GM18867 (cell line): ENCODE data around the gene RITA1.

Experiments used
- ATAC-seq: cut with Tn5 transposase; IDR thresholded peaks from one replicate; pipeline ENCODE4 v1.9.1; 2021; ENCODE audit warnings: mild to moderate bottlenecking, moderate library complexity; ENCODE audit not compliant: unreplicated experiment

RITA1 gene

DNA sequence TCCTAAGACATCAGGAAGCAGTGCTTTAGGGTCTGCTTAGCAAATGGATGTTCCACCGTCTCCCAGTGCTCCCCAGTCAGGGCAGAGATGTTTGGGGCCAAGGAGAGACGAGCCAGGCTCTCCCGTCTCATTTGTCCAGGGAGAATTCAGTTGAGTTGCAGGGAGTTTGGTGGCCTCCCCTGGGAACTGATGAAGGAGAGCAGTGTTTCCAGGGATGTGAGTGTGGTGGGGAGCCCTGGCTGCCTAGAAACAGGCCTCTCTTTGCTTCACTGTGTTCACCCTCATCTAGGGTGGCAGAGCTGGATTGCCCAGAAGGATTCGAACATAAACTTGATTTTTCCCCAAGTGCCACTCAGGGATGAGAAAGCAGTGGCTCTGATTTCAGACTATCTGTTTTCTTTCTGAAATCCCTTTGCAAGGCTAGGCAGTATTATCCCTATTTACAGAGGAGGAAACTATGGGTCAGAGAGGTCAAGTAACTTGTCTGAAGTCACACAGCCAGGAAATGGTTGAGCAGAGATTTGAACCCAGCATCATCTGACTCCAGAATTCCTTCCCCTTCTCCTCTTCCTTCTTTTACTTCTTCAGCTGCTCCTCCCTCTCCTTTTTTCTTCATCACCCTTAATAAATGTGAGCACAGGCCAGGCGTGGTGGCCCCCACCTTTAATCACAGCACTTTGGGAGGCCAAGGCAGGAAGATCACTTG is 42.3 kb downstream of the RITA1 start:
- no peak for ATAC-seq

DNA sequence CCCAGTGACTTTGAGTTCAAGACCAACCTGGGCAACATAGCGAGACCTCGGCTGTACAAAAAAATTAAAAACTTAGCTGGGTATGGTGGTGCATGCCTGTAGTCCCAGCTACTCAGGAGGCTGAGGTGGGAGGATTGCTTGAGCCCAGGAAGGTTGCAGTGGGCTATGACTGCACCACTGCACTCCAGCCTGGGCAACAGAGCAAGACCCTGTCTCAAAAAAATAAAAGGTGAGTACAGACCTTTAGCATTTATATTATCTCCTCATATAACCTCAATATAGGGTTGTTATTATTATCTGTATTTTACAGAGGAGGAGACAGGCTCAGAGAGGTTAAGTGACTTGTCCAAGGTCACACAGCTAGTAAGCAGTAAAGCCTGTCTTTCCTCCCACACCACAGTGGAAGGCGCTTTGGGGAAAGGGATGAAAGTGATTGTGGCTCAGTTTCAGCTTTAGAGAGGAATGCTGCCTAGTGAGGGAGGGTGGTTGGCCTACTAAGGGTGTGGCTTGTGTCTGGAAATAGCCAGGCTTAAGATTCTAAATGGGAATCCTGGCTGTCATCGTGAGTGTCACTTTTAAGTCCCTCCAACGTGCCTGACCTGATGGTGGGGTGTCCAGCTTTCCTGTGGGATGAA is 43.0 kb downstream of the RITA1 start:
- no peak for ATAC-seq

DNA sequence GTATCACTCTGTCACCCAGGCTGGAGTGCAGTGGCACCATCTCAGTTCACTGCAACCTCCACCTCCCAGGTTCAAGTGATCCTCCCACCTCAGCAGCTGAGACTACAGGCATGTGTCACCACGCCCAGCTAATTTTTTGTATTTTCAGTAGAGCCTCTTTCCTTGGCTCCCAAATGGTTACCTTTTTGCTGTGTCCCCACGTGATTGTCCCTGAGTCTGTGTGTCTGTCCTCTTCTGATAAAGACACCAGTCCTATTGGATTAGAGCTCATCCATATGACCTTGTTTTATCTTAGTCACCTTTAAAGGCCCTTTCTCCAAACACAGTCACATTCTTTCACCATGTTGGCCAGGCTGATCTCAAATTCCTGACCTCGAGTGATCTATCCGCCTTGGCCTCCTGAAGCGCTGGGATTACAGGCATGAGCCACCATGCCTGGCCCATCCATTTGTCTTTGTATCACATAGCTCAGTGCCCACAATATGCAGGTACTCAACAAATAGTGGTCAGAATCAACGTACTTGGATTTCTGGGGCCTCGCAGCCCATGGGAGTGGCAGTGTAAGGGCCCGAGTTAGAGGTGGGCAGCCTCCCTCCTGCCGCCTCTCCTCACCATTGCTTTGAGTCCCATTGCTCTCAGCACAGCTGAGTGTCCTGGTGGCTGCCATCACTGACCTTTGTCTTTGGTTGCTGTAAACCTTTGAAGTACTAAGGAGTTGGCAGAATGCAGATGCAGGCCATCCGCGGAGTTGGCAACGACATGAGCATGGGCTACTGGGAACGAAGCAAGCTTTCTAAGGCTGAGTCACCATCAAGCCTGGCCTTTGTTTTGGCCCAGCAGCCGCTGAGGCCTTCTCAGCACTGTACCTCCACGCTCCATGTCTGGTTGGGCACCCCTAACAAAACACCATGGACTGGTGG is 45.1 kb downstream of the RITA1 start:
- peak; percentile 6 for ATAC-seq

DNA sequence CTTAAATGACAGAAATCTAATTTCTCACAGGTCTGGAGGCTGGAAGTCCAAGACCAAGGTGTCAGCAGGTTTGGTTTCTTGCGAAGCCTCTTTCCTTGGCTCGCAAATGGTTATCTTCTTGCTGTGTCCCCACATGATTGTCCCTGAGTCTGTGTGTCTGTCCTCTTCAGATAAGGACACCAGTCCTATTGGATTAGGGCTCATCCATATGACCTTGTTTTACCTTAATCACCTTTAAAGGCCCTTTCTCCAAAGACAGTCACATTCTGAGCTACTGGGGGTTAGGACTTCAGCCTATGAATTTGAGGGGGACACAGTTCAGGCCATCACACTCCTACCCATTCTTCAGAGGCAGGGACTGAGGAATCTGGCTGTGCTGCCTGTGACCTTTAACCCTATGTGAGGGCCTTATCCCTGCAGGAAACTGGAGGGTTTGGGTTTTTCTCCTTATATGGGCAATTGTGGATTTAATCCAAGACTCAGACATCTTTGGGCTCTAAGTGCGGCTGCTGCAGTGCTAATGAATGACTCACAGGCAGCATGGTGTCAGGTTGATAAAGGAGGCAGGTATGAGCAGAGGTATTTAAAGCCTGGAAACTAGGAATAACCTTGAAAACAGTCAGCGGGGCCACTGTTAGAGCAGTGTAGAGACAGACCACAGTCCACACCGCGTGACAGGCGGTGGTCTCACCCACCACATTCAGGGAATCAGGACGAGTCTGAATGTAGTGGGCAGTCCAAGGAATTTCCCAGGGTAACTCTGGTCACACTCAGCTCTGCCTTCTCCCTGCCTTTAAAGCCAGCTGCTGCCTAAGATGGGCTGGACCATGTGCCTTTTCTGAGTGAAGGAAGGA is 45.9 kb downstream of the RITA1 start:
- ATAC-seq, result no peak

DNA sequence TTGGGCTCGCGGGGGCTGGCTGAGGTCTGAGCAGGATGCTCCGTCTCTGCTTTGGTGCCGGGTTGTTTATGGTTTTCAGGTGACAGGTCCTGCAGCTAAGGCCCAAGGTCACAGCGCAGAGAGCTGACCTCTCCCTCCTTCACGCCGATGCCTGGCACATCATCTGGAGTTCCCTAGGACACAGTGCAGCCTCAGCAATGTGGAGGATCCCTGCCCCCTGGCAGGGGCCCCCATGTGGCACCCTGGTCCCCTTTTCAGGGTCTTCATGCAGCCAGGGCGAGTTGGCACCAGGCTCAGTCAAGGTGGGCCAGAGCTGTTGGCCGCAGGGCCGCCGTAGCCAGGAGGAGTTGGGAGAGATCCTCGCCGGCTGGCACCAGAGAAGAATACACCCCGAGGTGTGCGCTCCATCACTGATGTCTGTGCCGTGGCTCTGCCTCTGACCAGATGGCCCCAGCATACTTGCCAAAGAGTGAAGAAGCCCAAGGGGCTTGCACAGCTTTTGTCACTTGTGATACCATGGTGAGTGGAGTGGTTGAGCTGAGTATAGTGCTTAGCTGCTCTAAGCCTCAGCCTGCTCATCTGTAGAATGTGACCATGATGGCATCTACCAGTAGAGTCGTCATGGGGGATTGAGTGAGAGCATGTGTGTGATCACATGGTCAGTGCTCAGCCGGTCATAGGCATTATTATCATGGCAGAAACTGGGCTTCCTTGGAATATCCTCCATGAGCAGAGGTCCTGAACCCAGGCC is 46.7 kb downstream of the RITA1 start:
- ATAC-seq, result no peak

DNA sequence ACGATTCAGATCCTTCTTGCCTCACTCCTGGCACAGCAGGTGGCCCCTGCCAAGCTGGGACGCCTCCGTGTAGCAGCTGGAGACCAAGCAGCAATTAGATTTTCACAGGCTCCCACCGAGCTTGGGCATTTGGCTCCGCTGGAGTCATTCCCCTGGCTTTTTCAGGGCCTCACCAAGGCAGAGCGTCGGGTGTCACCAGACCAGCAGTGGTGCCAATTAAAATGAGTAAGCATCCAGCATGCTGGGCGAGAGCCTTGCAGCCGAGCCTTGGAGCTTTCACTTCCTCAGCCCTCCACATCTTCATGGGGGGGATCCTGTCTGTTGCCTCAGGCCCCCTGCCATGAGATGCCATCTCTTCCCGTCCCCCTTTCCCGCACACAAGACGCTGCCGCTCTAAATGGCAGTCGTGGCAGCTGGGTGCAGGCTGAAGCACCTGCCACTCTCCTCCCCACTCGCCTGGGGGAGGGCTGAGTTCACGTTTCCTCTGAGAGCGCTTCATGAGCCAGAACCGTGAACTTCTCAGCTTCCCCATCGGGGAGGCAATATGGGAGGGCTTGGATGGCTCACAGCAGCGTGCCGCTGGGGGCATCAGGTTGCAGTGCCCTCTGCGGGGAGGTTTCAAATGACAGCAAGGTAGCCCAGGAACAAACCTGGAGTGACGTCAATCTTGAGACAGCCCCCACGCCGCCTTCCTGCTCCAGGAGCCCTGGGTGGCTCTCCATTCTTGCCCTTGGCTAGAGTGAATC is 47.5 kb downstream of the RITA1 start:
- peak; percentile 74 for ATAC-seq

DNA sequence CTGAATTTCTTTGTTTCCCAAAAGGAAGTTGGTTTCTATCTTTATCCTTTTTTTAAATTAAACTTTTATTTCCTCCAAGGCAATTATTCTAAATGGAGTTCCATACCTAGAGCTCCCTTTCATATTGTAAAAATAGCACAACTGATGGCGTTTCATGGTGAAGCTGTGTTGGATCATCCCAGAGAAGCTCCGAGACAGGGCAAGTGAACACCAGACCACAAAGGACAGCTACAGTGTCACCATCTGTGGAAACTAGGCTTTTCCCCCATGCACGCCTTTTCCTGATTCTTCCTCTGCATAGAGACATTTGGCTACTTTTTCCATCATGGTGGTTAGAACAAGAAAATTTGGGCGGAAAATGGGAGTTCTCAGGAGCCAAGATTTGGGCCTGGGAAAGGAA is 48.4 kb downstream of the RITA1 start:
- ATAC-seq, result no peak

DNA sequence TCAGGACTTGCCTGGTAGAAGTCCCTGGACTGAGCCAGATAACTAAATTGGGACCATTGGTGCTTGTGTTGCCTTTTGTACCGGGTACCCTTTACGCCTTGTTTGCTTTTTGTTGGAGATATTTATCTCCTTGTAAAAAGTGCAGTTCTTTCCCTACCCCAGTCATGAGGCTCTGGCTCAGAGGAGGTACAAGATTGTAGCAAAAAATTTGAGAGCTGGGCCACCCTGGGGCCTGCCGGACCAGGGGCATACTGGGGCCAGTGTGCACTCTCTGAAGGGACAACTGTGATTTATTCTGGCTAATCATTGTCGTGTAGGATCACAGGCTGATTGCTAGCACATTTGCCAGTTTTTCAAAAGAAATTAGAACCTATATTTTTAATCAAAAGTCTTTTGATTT is 49.0 kb downstream of the RITA1 start:
- ATAC-seq, result no peak

DNA sequence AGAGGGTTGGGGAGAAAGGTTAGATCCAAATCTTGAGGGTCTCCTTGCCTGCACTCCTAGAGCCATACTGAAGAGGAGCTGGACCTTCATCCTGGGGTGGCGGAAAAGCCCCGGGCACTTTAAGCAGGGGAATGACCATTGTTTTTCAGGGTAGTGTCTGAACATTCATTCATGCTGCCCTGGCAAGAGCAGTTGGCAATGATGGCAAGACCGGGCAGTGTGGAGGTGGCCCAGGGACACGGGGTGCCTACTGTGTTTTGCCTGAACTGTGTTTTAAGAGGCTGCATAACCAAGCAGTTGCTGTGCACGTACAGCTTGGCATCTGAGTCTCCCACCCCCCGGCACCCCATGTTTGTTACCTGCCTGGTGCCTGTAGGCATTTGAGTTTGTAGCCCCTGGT is 50.5 kb downstream of the RITA1 start:
- ATAC-seq, result no peak

DNA sequence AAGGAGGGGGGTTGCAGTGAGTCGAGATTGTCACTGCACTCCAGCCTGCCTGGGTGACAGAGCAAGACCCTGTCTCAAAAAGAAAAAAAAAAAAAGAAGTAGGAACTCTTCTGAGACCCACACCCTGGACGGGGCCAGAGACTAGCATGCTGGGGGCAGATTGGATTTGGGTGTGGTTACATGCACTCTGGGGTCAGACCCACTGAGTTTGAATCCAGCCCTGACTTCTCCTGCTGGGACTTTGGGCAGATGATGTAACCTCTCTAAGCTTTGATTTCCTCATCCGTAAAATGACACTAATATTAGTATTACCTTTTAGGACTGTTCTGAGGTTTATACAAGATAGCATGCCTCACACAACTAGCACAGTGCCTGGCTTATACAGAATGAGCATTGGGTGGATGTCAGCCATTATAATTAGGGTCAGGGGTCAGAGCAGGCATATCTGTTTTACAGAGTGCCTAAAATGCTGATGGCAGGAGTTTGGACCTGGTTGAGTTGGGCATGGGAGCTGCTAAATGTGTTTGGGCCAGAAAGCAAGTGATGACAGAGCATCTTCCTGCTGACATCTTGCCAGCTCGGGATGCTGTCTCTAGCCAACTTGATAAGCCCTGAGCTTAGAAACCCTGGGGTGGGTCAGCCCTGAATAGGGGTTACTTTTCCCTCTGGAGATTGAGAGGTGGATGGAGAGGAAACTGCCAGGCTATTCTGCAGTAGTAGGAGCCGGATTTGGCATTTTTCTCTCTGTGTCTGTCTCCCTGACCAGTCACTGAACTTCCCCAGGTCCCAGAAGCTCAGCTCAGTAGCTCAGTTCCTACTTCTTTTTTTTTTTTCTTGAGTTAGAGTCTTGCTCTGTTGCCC is 51.2 kb downstream of the RITA1 start:
- ATAC-seq, result no peak

DNA sequence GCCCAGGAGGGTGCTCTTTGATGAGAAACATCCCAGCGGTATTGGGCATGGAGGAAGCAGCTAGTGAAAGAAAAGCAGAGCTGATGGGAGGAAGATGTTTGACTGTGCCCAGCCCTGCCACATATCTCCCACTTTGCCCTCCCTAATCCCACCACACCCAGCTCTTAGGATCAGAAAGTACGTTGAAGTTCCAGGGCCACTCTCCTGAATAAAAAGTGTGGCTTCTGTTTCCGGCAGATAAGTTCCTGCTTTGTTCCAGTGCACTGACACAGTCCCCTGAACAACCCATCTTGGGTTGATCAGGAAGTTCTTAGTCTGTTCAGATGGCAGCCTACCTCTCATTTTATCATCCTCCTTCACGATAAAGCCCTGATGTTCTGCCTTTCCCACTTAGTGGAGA is 52.2 kb downstream of the RITA1 start:
- no peak for ATAC-seq

DNA sequence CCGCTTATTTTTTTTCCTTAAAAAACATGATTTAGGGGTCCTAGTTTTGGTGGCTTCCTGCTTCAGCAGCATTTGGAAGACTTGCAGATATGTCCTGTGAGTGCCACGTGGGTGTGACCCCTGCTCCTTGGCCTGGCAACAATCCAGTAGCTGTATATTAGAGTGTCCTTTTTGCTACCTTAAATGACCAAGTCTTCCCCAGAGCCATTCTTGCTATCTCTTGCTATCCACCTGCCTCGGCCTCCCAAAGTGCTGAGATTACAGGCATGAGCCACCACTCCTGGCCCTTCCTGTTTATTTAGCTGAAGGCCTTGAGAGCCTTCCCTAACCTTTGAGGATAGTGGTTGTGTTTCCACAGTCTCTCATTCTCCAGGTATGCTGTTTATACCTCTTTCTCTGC is 52.8 kb downstream of the RITA1 start:
- ATAC-seq, result no peak

DNA sequence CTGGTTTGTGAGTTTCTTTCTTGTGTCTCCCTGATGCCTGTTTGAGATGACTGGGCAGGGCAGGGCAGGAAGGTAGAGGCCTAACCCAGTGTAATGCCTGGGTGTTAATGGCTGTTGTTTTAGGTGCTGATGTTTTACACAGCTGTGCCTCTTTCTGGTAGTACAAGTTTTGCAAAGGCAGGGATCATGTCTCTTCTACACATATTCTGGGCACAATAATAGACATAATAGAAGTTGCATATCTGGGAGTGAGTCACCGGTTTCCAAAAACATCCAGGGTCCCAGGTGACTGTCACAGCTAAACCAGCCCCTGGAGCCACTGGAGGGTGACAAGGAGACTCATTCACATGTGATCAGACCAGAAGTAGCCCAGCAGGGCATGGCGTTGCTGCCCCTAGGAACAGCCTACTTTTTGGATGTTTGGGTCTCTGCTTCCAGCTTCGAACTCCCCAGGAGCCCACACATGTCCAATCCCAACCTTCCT is 53.8 kb downstream of the RITA1 start:
- ATAC-seq, result no peak

DNA sequence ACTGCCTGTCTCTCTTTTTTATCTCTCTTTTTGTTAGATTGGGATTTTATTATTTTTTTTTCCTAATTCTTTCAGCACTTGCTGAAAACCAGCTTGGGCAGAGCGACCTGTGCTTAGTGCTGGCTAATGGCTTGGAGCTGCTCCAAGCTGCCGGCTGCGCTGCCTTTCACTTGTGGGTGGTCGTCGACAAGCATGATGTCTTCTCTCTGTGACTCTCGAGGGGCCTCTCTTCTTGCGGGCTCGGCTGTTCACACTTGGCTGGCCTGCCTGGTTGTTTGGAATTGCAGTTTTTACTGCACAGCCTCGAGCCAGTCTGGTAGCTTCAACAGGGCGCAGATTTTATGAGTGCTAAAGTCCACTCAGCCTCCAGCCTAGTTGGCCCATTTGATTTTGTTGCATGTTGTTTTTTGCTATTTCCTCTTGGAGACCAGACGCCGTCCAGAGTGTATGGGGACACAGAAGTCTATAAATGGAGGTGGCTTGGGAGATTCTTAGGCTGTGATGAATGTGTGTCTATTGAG is 54.4 kb downstream of the RITA1 start:
- ATAC-seq, result no peak

DNA sequence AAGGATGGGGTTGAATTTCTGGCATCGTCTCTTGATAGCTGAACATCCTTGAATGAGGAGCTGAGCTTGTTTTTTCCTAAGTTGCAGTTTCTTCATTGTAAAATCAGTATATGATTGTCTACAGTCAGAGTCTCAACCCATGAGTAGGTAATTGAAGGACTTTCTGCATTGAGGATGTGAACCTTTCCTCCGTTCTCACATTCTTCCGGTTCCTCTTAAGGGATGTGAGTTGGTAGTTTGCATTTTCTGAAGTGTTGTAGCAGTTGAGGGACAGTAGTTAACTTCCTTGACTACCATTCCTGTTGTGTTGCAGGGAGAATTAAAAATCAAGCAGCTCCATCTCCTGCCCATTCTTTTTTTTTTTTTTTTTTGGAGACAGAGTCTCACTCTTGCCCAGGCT is 54.9 kb downstream of the RITA1 start:
- ATAC-seq, result peak; percentile 57

DNA sequence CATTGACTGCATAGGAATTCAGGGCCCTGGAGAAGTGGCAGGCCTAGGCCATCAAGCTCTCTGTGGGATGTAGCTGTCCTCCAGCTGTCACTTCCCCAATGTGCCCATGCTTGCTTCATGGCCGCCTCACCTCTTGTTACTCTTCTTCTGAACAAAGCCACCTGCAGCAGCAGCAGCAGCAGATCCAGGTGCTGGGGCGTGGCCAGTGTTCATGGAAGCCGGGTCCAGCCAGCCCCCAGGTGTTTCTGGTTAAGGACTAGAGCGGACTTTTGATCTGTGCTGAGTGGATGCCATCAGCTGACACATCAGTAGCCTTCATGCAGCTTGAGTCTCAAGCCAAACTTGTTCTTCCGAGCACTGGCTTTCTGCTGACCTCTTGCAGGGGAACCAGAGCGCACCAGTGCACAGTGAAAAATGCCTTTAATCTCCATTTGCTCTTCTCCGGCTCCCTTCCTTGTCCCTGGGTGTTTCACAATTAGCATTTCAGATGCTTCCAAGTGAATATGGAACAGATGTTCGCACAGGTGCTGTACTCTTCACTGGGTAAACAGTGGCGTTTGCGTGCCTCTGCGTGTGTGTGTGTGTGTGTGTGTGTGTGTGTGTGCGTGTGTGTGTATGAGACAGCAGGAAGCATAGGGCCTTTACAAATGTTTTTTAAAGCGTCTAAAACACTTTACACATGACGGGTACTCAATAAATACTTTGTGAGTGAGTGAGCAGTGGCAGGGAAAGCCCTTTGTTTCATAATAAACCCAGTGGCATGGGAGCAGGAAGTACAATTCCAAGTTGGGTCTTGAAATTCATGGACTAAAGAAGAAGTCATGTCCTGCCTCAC is 55.9 kb downstream of the RITA1 start:
- ATAC-seq, result no peak
